ENCODE results near the gene EDC3. TPM values are rescaled to one million over a fixed set of nuclear protein-coding genes. Genes with fewer than 3 reads are reported as not detected.

EDC3 gene
- total and polyA plus RNA-seq, 2 experiments from 2014 or later, result 13.8 to 26.5 TPM

DNA sequence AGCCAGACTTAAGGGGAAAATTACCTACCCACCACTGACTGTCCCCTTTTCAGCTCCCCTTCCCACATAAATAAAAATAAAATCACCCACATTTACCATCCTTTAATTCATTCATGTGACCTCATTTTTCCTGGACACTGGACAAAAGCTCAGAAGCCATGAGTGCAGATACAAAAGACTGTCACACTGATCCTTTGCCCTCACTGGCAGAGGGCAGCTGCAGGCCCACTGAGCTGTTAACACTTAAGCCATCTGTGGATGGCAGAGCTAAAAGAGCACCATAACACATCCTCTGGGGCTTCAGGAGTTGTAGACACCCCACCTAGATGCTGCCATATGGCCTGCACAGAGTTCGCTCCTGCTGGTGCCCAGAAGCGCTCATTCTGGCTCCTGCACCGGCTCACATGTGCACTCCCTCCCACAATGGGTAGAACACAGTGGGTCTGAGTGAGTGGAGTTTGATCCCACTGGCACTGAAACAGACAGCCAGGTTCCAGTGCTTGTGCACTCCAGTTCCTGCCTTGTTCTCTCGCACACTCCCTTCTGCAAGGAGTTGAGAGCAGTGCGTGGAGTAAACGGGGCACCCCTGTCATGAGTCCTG is 38.8 kb downstream of the EDC3 start:
- H3K27ac Mint-ChIP-seq, result no peak overlapping the region
- no peaks in the 10 kb centered on the region for H3K9me3 Mint-ChIP-seq
- H3K4me1 Mint-ChIP-seq, result no peaks in the 10 kb centered on the region
- H3K4me3 Mint-ChIP-seq, result no peak overlapping the region
- Histone ChIP-seq H3F3A (replicated peaks; ENCODE audit: low read depth) (no peaks in the 10 kb centered on the region), H3K27ac (ENCODE audit: low read depth) (no peak overlapping the region), H3K4me1 (ENCODE audit: insufficient read depth) (no peaks in the 10 kb centered on the region), H4K20me1 (replicated peaks; ENCODE audit: insufficient read depth) (peaks cover 9% of the 10 kb centered on the region; the same call in 1 of the 2 replicates), H3K4me3 (no peak overlapping the region), H3K9me2 (ENCODE audit: insufficient read depth) (no peaks in the 10 kb centered on the region), H3K79me2 (replicated peaks; ENCODE audit: insufficient read depth) (peaks cover 5% of the 10 kb centered on the region; the same call in 1 of the 2 replicates), H3K36me3 (ENCODE audit: insufficient read depth) (peaks cover 9% of the 10 kb centered on the region; the same call in 1 of the 2 replicates), H3K4me2 (no peak overlapping the region), H2AFZ (no peak overlapping the region), H3K27me3 (ENCODE audit: insufficient read depth) (no peaks in the 10 kb centered on the region)
- TF ChIP-seq EZH2phosphoT487 (IDR thresholded peaks at IDR 0.05; ENCODE audit: unreplicated experiment), result no peak
- TF ChIP-seq STAT1 (IDR thresholded peaks at IDR 0.05; ENCODE audit: unreplicated experiment), result no peak
- TF ChIP-seq POLR2AphosphoS5 (IDR thresholded peaks at IDR 0.05; ENCODE audit: low read depth), result no peak
- TF ChIP-seq, protein P1, sequence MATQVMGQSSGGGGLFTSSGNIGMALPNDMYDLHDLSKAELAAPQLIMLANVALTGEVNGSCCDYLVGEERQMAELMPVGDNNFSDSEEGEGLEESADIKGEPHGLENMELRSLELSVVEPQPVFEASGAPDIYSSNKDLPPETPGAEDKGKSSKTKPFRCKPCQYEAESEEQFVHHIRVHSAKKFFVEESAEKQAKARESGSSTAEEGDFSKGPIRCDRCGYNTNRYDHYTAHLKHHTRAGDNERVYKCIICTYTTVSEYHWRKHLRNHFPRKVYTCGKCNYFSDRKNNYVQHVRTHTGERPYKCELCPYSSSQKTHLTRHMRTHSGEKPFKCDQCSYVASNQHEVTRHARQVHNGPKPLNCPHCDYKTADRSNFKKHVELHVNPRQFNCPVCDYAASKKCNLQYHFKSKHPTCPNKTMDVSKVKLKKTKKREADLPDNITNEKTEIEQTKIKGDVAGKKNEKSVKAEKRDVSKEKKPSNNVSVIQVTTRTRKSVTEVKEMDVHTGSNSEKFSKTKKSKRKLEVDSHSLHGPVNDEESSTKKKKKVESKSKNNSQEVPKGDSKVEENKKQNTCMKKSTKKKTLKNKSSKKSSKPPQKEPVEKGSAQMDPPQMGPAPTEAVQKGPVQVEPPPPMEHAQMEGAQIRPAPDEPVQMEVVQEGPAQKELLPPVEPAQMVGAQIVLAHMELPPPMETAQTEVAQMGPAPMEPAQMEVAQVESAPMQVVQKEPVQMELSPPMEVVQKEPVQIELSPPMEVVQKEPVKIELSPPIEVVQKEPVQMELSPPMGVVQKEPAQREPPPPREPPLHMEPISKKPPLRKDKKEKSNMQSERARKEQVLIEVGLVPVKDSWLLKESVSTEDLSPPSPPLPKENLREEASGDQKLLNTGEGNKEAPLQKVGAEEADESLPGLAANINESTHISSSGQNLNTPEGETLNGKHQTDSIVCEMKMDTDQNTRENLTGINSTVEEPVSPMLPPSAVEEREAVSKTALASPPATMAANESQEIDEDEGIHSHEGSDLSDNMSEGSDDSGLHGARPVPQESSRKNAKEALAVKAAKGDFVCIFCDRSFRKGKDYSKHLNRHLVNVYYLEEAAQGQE (IDR thresholded peaks at IDR 0.05; ENCODE audit: unreplicated experiment), result no peak
- TF ChIP-seq NANOG (IDR thresholded peaks at IDR 0.05; ENCODE audit: borderline replicate concordance), result no peak
- no peak for TF ChIP-seq JUNB (IDR thresholded peaks at IDR 0.05; ENCODE audit: unreplicated experiment)
- TF ChIP-seq ZNF331 (CRISPR knock-in tag; IDR thresholded peaks at IDR 0.05; ENCODE audit: low read depth), result no peak
- TF ChIP-seq ZNF114 (CRISPR knock-in tag; IDR thresholded peaks at IDR 0.05), result no peak
- TF ChIP-seq CTCF (conservative IDR thresholded peaks at IDR 0.05; ENCODE audit: low read depth in 2 of 2), result no peak
- no peak for TF ChIP-seq EZH2 (IDR thresholded peaks at IDR 0.05; ENCODE audit: low read depth, unreplicated experiment)
- TF ChIP-seq, protein P2, sequence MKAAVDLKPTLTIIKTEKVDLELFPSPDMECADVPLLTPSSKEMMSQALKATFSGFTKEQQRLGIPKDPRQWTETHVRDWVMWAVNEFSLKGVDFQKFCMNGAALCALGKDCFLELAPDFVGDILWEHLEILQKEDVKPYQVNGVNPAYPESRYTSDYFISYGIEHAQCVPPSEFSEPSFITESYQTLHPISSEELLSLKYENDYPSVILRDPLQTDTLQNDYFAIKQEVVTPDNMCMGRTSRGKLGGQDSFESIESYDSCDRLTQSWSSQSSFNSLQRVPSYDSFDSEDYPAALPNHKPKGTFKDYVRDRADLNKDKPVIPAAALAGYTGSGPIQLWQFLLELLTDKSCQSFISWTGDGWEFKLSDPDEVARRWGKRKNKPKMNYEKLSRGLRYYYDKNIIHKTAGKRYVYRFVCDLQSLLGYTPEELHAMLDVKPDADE (IDR thresholded peaks at IDR 0.05), result no peak
- no peak for DNase-seq (ENCODE audit: low spot score)
- H3K27me3 Mint-ChIP-seq (ENCODE audit: insufficient read depth, low read depth, poor library complexity), result no peaks in the 10 kb centered on the region
- H3K36me3 Mint-ChIP-seq (ENCODE audit: low read depth), result peaks cover 13% of the 10 kb centered on the region; the same call in 2 of the 3 replicates
- ATAC-seq, result no peak

Data from GM23338 (cell line).